Adrenal gland (tissue), 12 donors: ENCODE measurements around the gene WDHD1. TPM values are rescaled to one million over a fixed set of nuclear protein-coding genes. Genes with fewer than 3 reads are reported as not detected.

Source experiments
- DNase-seq, 7 donors: peaks; one replicate each; pipeline ENCODE4 v3.0.0-alpha.2; 2019 to 2020
- H3K27ac ChIP-seq, 5 donors: fragments of 200-600 bp; sonication (generic) in 4 of 5; 1 replicate in 3 of 5; 2 replicates in 2 of 5; pipeline versions ENCODE4 v1.5.1 to v1.8.0; 2016 to 2020; ENCODE audit warnings: mild to moderate bottlenecking in 1 of 5
- H3K27me3 ChIP-seq: fragments of 200-600 bp; 2 replicates; pipeline ENCODE4 v1.8.0; 2021
- H3K36me3 ChIP-seq, 2 donors: fragments of 200-600 bp; replicated peaks in 1 of 2; 1 replicate in 1 of 2; 2 replicates in 1 of 2; pipeline versions ENCODE4 v1.5.1 to v1.8.0; 2018 to 2022
- H3K4me1 ChIP-seq, 2 donors: fragments of 200-600 bp; replicated peaks in 1 of 2; 1 replicate in 1 of 2; 2 replicates in 1 of 2; pipeline versions ENCODE4 v1.5.1 to v1.8.0; 2018 to 2021
- H3K4me3 ChIP-seq, 4 donors: fragments of 200-600 bp; sonication (generic) in 3 of 4; one replicate each; pipeline ENCODE4 v1.5.1; 2016 to 2018
- H3K9me3 ChIP-seq, 3 donors: fragments of 200-600 bp; sonication (generic) in 1 of 3; replicated peaks in 1 of 3; 1 replicate in 2 of 3; 2 replicates in 1 of 3; pipeline versions ENCODE4 v1.5.1 to v1.8.0; 2016 to 2021
- POLR2A ChIP-seq, 2 donors: fragments of 450-650 bp; IDR thresholded peaks; one replicate each; pipeline ENCODE4 v1.6.1; 2017; ENCODE audit warnings: antibody characterized with exemption in 2 of 2, mild to moderate bottlenecking in 2 of 2, moderate library complexity in 1 of 2
- WGBS, 4 donors: extraction: QIAGEN DNeasy Blood & Tissue Kit in 2 of 4; methylation state at CpG; one replicate each; pipeline versions ENCODE4 v1.1.5 to v1.1.7; 2013 to 2017; 5-methylcytosine and 5-hydroxymethylcytosine counted together
- intact Hi-C, 2 donors: fragments of 100-400 bp; cut with DNase I; formaldehyde crosslinking; loops; one replicate each; pipeline versions ENCODE4 v1.14.1 to v1.15.0; 2022 to 2023
- polyA plus RNA-seq, 3 donors: library from polyadenylated mRNA; stranded (reverse); fragments of 200-250 nt in 2 of 3; fragments of 350-450 nt in 1 of 3; fragmentation: Illumina TruSeq in 1 of 3; extraction: RNeasy Lipid Tissue Mini Kit (QIAGEN cat#74804) in 1 of 3; gene quantifications; one replicate each; pipeline ENCODE4 v1.2.3, GENCODE V29; 2013 to 2014
- total RNA-seq, 9 donors: library from RNA; depleted of rRNA in 4 of 9; stranded (reverse); fragments of >200 nt in 4 of 9; fragments of 120-200 nt in 1 of 9; fragmentation: NEBNext Ultra II Directional in 1 of 9; extraction: Animal tissue kit (Norgen Biotek cat#: 25700) in 1 of 9; gene quantifications; one replicate each; pipeline versions ENCODE4 v1.1.0 to v1.2.4, GENCODE V29; 2013 to 2023
- TF ChIP-seq, protein P1 (sequence below), 6 experiments: fragments of 450-650 bp in 4 of 6; fragments of 200-600 bp in 2 of 6; sonication (generic) in 1 of 6; IDR thresholded peaks; 1 replicate in 5 of 6; 2 replicates in 1 of 6; pipeline versions ENCODE4 v1.5.1 to v1.8.0; 2016 to 2021; ENCODE audit warnings: antibody characterized with exemption in 6 of 6, mild to moderate bottlenecking in 2 of 6, moderate library complexity in 1 of 6
- donor health status: healthy with polysubstance abuse.
- donor health status: Bipolar disorder and iron deficiency.
- donor health status: DM: yes; HTN: yes; CAD: no.
- donor health status: DM: no; HTN: no; CAD: no.
- donor health status: DM: no; HTN: no; CAD: no.
- donor health status: DM: yes; HTN: yes; CAD: no.

WDHD1 gene
- total and polyA plus RNA-seq, 12 donors, result 0.64 to 8.7 (median 3.0) TPM

DNA sequence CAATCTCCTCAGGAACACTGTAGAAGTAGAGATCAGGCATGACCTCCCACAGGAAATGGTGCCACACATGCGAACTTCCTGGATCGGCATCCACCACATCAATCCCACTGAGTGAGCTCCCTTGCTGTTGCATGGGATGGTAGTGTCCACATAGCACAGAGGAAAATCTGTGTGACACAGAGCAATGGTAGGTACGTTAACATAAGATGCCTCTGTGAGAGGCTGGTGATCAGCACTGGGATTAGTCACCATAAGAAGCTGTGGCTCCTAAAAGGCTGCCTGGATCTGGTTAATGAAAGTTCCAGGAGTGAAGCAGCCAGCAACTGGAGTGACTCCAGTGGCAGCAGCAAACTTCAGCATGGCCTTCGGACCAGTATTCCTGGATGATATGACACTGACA, 21.8 kb downstream of the WDHD1 start:
- H3K4me3 ChIP-seq, result no peak overlapping the region
- no peaks in the 10 kb centered on the region for H3K9me3 ChIP-seq
- intact Hi-C loops, result no loop called here
- H3K27ac ChIP-seq, result no peak overlapping the region
- TF ChIP-seq, protein P1, sequence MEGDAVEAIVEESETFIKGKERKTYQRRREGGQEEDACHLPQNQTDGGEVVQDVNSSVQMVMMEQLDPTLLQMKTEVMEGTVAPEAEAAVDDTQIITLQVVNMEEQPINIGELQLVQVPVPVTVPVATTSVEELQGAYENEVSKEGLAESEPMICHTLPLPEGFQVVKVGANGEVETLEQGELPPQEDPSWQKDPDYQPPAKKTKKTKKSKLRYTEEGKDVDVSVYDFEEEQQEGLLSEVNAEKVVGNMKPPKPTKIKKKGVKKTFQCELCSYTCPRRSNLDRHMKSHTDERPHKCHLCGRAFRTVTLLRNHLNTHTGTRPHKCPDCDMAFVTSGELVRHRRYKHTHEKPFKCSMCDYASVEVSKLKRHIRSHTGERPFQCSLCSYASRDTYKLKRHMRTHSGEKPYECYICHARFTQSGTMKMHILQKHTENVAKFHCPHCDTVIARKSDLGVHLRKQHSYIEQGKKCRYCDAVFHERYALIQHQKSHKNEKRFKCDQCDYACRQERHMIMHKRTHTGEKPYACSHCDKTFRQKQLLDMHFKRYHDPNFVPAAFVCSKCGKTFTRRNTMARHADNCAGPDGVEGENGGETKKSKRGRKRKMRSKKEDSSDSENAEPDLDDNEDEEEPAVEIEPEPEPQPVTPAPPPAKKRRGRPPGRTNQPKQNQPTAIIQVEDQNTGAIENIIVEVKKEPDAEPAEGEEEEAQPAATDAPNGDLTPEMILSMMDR (IDR thresholded peaks at IDR 0.05), result no peak
- TF ChIP-seq POLR2A (IDR thresholded peaks at IDR 0.05), result no peak
- no peaks in the 10 kb centered on the region for H3K4me1 ChIP-seq
- H3K27me3 ChIP-seq, result no peaks in the 10 kb centered on the region
- WGBS, 4 donors, result 65 to 83% (median 74%) methylated on average over 4 of the region's 4 CpGs
- no peak for DNase-seq
- no peaks in the 10 kb centered on the region for H3K36me3 ChIP-seq

DNA sequence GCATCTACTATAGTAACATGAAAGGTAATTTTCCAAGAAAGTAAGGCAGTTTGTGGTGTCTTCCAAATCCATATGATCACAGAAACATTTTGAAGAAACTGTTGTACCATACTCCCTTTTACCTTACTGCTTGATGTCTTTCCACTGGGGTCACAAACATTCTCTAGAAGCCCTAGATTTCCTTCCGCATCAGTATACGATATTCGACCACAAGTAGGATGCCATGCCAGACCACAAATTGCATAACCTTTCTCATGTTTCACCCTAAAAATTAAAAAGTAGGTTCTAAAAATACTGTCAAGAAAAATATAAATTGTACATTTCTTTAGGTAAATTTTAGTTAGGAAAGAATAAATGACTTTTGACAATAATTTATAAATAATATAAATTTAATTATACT, 26.5 kb downstream of the WDHD1 start:
- 82 to 91% (median 87%) methylated on average over 3 of the region's 3 CpGs for WGBS, 4 donors
- intact Hi-C loops, result no loop called here
- H3K4me3 ChIP-seq, result no peak overlapping the region
- no peaks in the 10 kb centered on the region for H3K36me3 ChIP-seq
- no peaks in the 10 kb centered on the region for H3K4me1 ChIP-seq
- no peak for TF ChIP-seq POLR2A (IDR thresholded peaks at IDR 0.05)
- TF ChIP-seq, protein P1 (IDR thresholded peaks at IDR 0.05), result no peak
- no peak overlapping the region for H3K27ac ChIP-seq
- no peaks in the 10 kb centered on the region for H3K9me3 ChIP-seq
- no peak for DNase-seq
- no peaks in the 10 kb centered on the region for H3K27me3 ChIP-seq

DNA sequence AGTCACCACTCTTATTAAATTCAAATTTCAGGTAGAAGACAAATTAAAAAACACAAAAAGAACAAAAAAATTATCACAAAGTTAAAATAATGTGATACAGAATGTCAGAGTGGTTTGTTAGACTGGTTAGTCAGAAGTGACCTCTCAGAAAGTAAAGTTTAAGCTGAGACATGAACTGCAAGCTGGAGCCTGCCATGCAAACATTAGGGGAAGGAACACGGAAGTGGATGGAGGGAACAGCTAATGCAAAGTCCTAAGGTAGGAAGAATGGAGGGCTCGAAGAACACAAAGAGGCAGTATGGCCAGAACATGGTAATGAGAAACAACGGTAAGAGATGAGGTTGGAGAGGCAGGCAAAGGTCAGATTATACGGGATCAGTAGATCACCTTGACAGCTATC, 41.7 kb downstream of the WDHD1 start:
- H3K4me1 ChIP-seq, result no peaks in the 10 kb centered on the region
- no peak for DNase-seq
- H3K27ac ChIP-seq, result no peak overlapping the region
- no peak overlapping the region for H3K4me3 ChIP-seq
- no peaks in the 10 kb centered on the region for H3K27me3 ChIP-seq
- no peaks in the 10 kb centered on the region for H3K36me3 ChIP-seq
- no peak for TF ChIP-seq POLR2A (IDR thresholded peaks at IDR 0.05)
- TF ChIP-seq, protein P1 (IDR thresholded peaks at IDR 0.05), result no peak
- intact Hi-C loops, result no loop called here
- 86 to 91% (median 90%) methylated on average over 4 of the region's 4 CpGs for WGBS, 4 donors
- H3K9me3 ChIP-seq, result no peaks in the 10 kb centered on the region

DNA sequence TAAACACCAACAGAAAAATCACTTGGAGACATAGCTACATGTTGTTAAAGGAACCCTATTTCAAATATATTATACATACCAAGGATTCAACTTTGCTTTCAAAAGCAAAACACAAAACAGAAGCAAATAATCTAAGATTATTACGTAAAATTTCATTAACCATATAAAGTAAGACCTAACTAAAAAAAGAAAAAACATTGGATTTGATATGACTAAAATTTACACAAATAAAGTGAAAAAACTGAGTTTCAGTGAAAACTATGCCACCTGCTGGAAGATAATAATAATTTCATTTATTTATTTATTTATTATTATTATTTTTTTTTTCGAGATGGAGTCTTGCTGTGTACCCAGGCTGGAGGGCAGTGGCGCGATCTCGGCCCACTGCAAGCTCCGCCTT, 45.2 kb downstream of the WDHD1 start:
- Histone ChIP-seq H3K4me3 (no peak overlapping the region), H3K4me1 (no peaks in the 10 kb centered on the region), H3K9me3 (no peaks in the 10 kb centered on the region), H3K36me3 (no peaks in the 10 kb centered on the region), H3K27ac (no peak overlapping the region), H3K27me3 (no peaks in the 10 kb centered on the region)
- DNase-seq, result no peak
- TF ChIP-seq, protein P1 (IDR thresholded peaks at IDR 0.05), result peak in 4 of 6 experiments; percentile 19 to 47 (median 40)
- TF ChIP-seq POLR2A (IDR thresholded peaks at IDR 0.05), result no peak
- 66 to 73% (median 70%) methylated on average over 6 of the region's 6 CpGs for WGBS, 4 donors
- intact Hi-C loops, result no loop called here
